ENCODE results near the gene STT3B. TPM values are rescaled to one million over a fixed set of nuclear protein-coding genes. Genes with fewer than 3 reads are reported as not detected.

Gene STT3B
- total RNA-seq, 2 experiments from 2014 or later: 111 to 113 TPM

GRCh38 chr3:31653464-31653863 is 120.7 kb downstream of the STT3B start:
- Mint-ChIP-seq H3K36me3 (ENCODE audit: low read depth) (peaks cover 68% of the 10 kb centered on the region), H3K4me1 (ENCODE audit: low read depth) (no peaks in the 10 kb centered on the region), H3K4me3 (no peak overlapping the region), H3K9me3 (peaks cover 42% of the 10 kb centered on the region), H3K27ac (no peak overlapping the region), H3K27me3 (no peaks in the 10 kb centered on the region)
- DNase-seq (no peak), ATAC-seq (ENCODE audit: poor library complexity) (no peak)
- TF ChIP-seq CTCF (IDR thresholded peaks at IDR 0.05): no peak
- Histone ChIP-seq H3K9me3 (ENCODE audit: control insufficient read depth in 1 of 2, insufficient read depth in 1 of 2, low read length in 2 of 2) (peaks cover 24 to 99% of the 10 kb centered on the region in 2 experiments), H3K27ac (ENCODE audit: low read depth in 1 of 2, low read length in 2 of 2) (no peak overlapping the region), H3K36me3 (ENCODE audit: insufficient read depth, low read length) (no peaks in the 10 kb centered on the region), H3K27me3 (ENCODE audit: control insufficient read depth in 1 of 2, insufficient read depth in 2 of 2, low read length in 2 of 2) (no peaks in the 10 kb centered on the region), H3K4me3 (ENCODE audit: low read length) (no peak overlapping the region), H3K4me1 (ENCODE audit: insufficient read depth, low read length) (no peaks in the 10 kb centered on the region)
- POLR2A ChIA-PET: interaction anchor here (0.6 kb wide), 1 partner anchor 853 kb away, joined by 3 read pairs; no protein-coding TSS in a partner anchor
- intact Hi-C loops (cut with DNase I, micrococcal nuclease): no loop called here
- CTCF ChIA-PET: interaction anchor here (0.8 kb wide), 1 partner anchor 12 kb away, joined by 3 read pairs; no protein-coding TSS in a partner anchor

GRCh38 chr3:31654998-31655397 is 122.3 kb downstream of the STT3B start:
- Histone ChIP-seq H3K4me1 (ENCODE audit: insufficient read depth, low read length) (no peaks in the 10 kb centered on the region), H3K36me3 (ENCODE audit: insufficient read depth, low read length) (no peaks in the 10 kb centered on the region), H3K27ac (ENCODE audit: low read depth in 1 of 2, low read length in 2 of 2) (no peak overlapping the region), H3K4me3 (ENCODE audit: low read length) (no peak overlapping the region), H3K27me3 (ENCODE audit: control insufficient read depth in 1 of 2, insufficient read depth in 2 of 2, low read length in 2 of 2) (no peaks in the 10 kb centered on the region), H3K9me3 (ENCODE audit: control insufficient read depth in 1 of 2, insufficient read depth in 1 of 2, low read length in 2 of 2) (peaks cover 25 to 92% of the 10 kb centered on the region in 2 experiments)
- POLR2A ChIA-PET: no interaction called here
- CTCF ChIA-PET: no interaction called here
- Mint-ChIP-seq H3K27me3 (no peaks in the 10 kb centered on the region), H3K27ac (no peak overlapping the region), H3K36me3 (ENCODE audit: low read depth) (peaks cover 55% of the 10 kb centered on the region), H3K9me3 (peaks cover 42% of the 10 kb centered on the region), H3K4me1 (ENCODE audit: low read depth) (no peaks in the 10 kb centered on the region), H3K4me3 (no peak overlapping the region)
- no peak for TF ChIP-seq CTCF (IDR thresholded peaks at IDR 0.05)
- intact Hi-C loops (cut with DNase I, micrococcal nuclease): no loop called here
- ATAC-seq (ENCODE audit: poor library complexity): no peak
- no peak for DNase-seq

GRCh38 chr3:31659246-31659645 is 126.5 kb downstream of the STT3B start:
- Mint-ChIP-seq H3K36me3 (ENCODE audit: low read depth) (peaks cover 26% of the 10 kb centered on the region), H3K4me1 (ENCODE audit: low read depth) (peaks cover 10% of the 10 kb centered on the region), H3K4me3 (no peak overlapping the region), H3K27ac (no peak overlapping the region), H3K9me3 (peaks cover 23% of the 10 kb centered on the region), H3K27me3 (no peaks in the 10 kb centered on the region)
- Histone ChIP-seq H3K36me3 (ENCODE audit: insufficient read depth, low read length) (no peaks in the 10 kb centered on the region), H3K9me3 (ENCODE audit: control insufficient read depth in 1 of 2, insufficient read depth in 1 of 2, low read length in 2 of 2) (peaks cover 17 to 55% of the 10 kb centered on the region in 2 experiments), H3K27ac (ENCODE audit: low read depth in 1 of 2, low read length in 2 of 2) (no peak overlapping the region), H3K27me3 (ENCODE audit: control insufficient read depth in 1 of 2, insufficient read depth in 2 of 2, low read length in 2 of 2) (no peaks in the 10 kb centered on the region), H3K4me1 (ENCODE audit: insufficient read depth, low read length) (no peaks in the 10 kb centered on the region), H3K4me3 (ENCODE audit: low read length) (no peak overlapping the region)
- ATAC-seq (ENCODE audit: poor library complexity) (no peak), DNase-seq (no peak)
- intact Hi-C loops (cut with DNase I, micrococcal nuclease): no loop called here
- CTCF ChIA-PET: no interaction called here
- POLR2A ChIA-PET: no interaction called here
- no peak for TF ChIP-seq CTCF (IDR thresholded peaks at IDR 0.05)

All from CD4-positive, alpha-beta T cell (primary cell).